Ascending aorta (tissue), 2 donors: ENCODE data around the gene FAF1. TPM values are rescaled to one million over a fixed set of nuclear protein-coding genes. Genes with fewer than 3 reads are reported as not detected.

Experiments
- DNase-seq, 2 donors: peaks; one replicate each; pipeline ENCODE4 v3.0.0-alpha.2; 2019; ENCODE audit warnings: low spot score in 2 of 2
- H3K27ac ChIP-seq, 2 donors: fragments of 200-600 bp; sonication (generic); one replicate each; pipeline ENCODE4 v1.5.1; 2016 to 2017; ENCODE audit warnings: mild to moderate bottlenecking in 1 of 2
- H3K27me3 ChIP-seq: fragments of 200-600 bp; sonication (generic); one replicate; pipeline ENCODE4 v1.5.1; 2017
- H3K36me3 ChIP-seq, 2 donors: fragments of 200-600 bp; sonication (generic); one replicate each; pipeline ENCODE4 v1.5.1; 2016
- H3K4me1 ChIP-seq, 2 donors: fragments of 200-600 bp; sonication (generic); one replicate each; pipeline ENCODE4 v1.5.1; 2016 to 2017; ENCODE audit warnings: mild to moderate bottlenecking in 1 of 2
- H3K4me3 ChIP-seq, 2 donors: fragments of 200-600 bp; sonication (generic); one replicate each; pipeline ENCODE4 v1.5.1; 2016 to 2017; ENCODE audit warnings: mild to moderate bottlenecking in 1 of 2
- H3K9me3 ChIP-seq, 2 donors: fragments of 200-600 bp; sonication (generic); one replicate each; pipeline ENCODE4 v1.5.1; 2016
- CTCF ChIP-seq, 3 experiments: fragments of 200-600 bp in 2 of 3; fragments of 450-650 bp in 1 of 3; sonication (generic) in 2 of 3; IDR thresholded peaks; one replicate each; pipeline ENCODE4 v1.5.1; 2016 to 2019; ENCODE audit warnings: antibody characterized with exemption in 3 of 3, mild to moderate bottlenecking in 1 of 3, moderate library complexity in 1 of 3
- intact Hi-C: fragments of 100-400 bp; cut with DNase I; formaldehyde crosslinking; loops from one replicate; pipeline ENCODE4 v1.15.1; 2023
- total RNA-seq: library from RNA; depleted of rRNA; stranded (reverse); fragments of >200 nt; gene quantifications from one replicate; pipeline ENCODE4 v1.1.0, GENCODE V29; 2016

FAF1 gene
- total RNA-seq, 1 donor from 2014 or later, result 16.4 TPM

GRCh38 chr1:50973875-50974617, 14.0 kb upstream of the FAF1 start:
- peak overlapping the region in 1 of 2 donors; percentile 24 for H3K4me3 ChIP-seq
- H3K36me3 ChIP-seq, result no peaks in the 10 kb centered on the region
- H3K4me1 ChIP-seq, result no peaks in the 10 kb centered on the region
- no peak for DNase-seq
- intact Hi-C loops, result no loop called here
- H3K9me3 ChIP-seq, result no peaks in the 10 kb centered on the region
- H3K27me3 ChIP-seq, result no peaks in the 10 kb centered on the region
- peak overlapping the region; percentile 37 to 62 for H3K27ac ChIP-seq
- no peak for TF ChIP-seq CTCF (IDR thresholded peaks at IDR 0.05)

- no peak for DNase-seq
- intact Hi-C loops, result no loop called here
- no peaks in the 10 kb centered on the region for H3K27me3 ChIP-seq
- no peaks in the 10 kb centered on the region for H3K9me3 ChIP-seq
- TF ChIP-seq CTCF (IDR thresholded peaks at IDR 0.05), result no peak
- peak overlapping the region in 1 of 2 donors; percentile 80 for H3K4me3 ChIP-seq
- H3K4me1 ChIP-seq, result no peaks in the 10 kb centered on the region
- no peaks in the 10 kb centered on the region for H3K36me3 ChIP-seq
- peak overlapping the region; percentile 37 to 62 for H3K27ac ChIP-seq
Observed at GRCh38 chr1:50973255-50973654, 13.2 kb upstream of the FAF1 start.

- intact Hi-C loops, result no loop called here
- H3K27me3 ChIP-seq, result no peaks in the 10 kb centered on the region
- DNase-seq, result no peak
- no peaks in the 10 kb centered on the region for H3K9me3 ChIP-seq
- H3K4me3 ChIP-seq, result peak overlapping the region; percentile 80 to 93
- no peak for TF ChIP-seq CTCF (IDR thresholded peaks at IDR 0.05)
- H3K36me3 ChIP-seq, result no peaks in the 10 kb centered on the region
- H3K4me1 ChIP-seq, result no peaks in the 10 kb centered on the region
- peak overlapping the region; percentile 1 to 62 for H3K27ac ChIP-seq
Observed at GRCh38 chr1:50972766-50973165, 12.7 kb upstream of the FAF1 start.

GRCh38 chr1:50971748-50972305, 11.8 kb upstream of the FAF1 start:
- TF ChIP-seq CTCF (IDR thresholded peaks at IDR 0.05), result no peak
- Histone ChIP-seq H3K27me3 (no peaks in the 10 kb centered on the region), H3K27ac (peak overlapping the region; percentile 62 to 95), H3K4me1 (no peaks in the 10 kb centered on the region), H3K36me3 (no peaks in the 10 kb centered on the region), H3K9me3 (no peaks in the 10 kb centered on the region), H3K4me3 (peak overlapping the region; percentile 80 to 93)
- no peak for DNase-seq
- intact Hi-C loops, result no loop called here

- H3K27ac ChIP-seq, result peak overlapping the region; percentile 95 to 98
- H3K4me1 ChIP-seq, result no peaks in the 10 kb centered on the region
- DNase-seq, result no peak
- no peaks in the 10 kb centered on the region for H3K36me3 ChIP-seq
- H3K27me3 ChIP-seq, result no peaks in the 10 kb centered on the region
- intact Hi-C loops, result no loop called here
- H3K9me3 ChIP-seq, result no peaks in the 10 kb centered on the region
- H3K4me3 ChIP-seq, result peak overlapping the region; percentile 80 to 93
- TF ChIP-seq CTCF (IDR thresholded peaks at IDR 0.05), result no peak
Observed at GRCh38 chr1:50970931-50971582, 11.0 kb upstream of the FAF1 start.
